ENCODE measurements around the gene LRRC61. TPM values are rescaled to one million over a fixed set of nuclear protein-coding genes. Genes with fewer than 3 reads are reported as not detected.
"Not testable (repeated sequence)": the region's sequence is repeated elsewhere in the genome, so short reads cannot be mapped to it uniquely, and the experiment has no call there.

Gene LRRC61
- total RNA-seq, 2 donors from 2014 or later: 4.6 to 10.2 TPM

GRCh38 chr7:150383710-150384397 is 60.7 kb downstream of the LRRC61 start:
- H3K36me3 ChIP-seq: no peaks in the 10 kb centered on the region
- H3K27ac ChIP-seq: no peak overlapping the region
- DNase-seq (ENCODE audit: low spot score) (no peak), ATAC-seq (ENCODE audit: insufficient number of reproducible peaks, low FRiP score, low read depth) (no peak)
- no peaks in the 10 kb centered on the region for H3K9me3 ChIP-seq
- no peak for TF ChIP-seq CTCF (IDR thresholded peaks at IDR 0.05)
- no peaks in the 10 kb centered on the region for H3K27me3 ChIP-seq (replicated peaks; ENCODE audit: insufficient read depth)
- H3K4me1 ChIP-seq (ENCODE audit: control insufficient read depth in 1 of 2, low read depth in 2 of 2): peaks cover 0 to 11% of the 10 kb centered on the region in 2 donors
- no peak overlapping the region for H3K4me3 ChIP-seq

DNA sequence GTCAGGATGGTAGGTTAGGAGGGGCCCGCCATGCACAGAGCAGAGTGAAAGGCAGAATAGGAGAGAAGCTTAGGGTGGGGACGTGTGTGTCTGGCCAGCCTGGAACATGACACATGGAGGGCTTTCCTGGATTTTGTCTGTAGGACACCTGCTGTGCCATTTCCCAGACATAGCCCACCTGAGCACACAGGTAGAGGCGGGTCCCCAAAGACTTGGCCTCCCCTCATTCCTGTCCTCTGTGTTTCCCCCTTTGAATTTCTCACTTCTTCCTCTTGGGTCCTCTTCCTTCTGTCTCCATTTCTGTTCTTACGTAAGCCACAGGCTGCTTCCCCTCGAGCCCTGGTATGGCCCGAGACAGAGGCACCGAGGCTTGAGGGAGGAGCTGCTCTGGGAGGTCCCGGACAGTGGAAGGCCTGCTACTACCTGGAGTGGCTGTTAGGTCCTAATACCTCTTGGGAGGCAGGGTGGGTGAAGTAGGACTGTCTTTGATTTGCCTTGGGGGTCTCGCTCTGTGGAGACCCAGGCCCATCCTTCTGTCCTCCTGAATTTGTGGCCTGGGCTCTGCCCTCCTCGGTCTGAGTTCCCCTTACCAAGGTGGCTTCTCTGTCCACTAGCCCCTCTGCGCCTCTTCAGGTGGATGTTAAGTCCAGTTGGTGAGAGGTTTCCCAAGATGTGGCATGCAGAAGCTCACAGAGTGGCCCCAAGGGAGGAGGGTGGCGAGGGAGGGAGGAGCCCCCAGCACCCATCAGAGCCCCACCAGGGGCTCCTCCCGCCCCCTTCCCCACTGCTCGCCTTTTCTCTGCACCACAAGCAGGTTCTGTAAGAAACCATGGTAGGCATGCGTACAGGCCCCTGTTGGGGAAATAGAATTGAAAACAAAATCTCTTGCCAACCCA is 61.5 kb downstream of the LRRC61 start:
- Histone ChIP-seq H3K4me1 (ENCODE audit: control insufficient read depth in 1 of 2, low read depth in 2 of 2) (peaks cover 0 to 15% of the 10 kb centered on the region in 2 donors), H3K4me3 (no peak overlapping the region), H3K27ac (no peak overlapping the region), H3K27me3 (replicated peaks; ENCODE audit: insufficient read depth) (no peaks in the 10 kb centered on the region), H3K36me3 (no peaks in the 10 kb centered on the region), H3K9me3 (no peaks in the 10 kb centered on the region)
- ATAC-seq (ENCODE audit: insufficient number of reproducible peaks, low FRiP score, low read depth) (no peak), DNase-seq (ENCODE audit: low spot score) (no peak)
- no peak for TF ChIP-seq CTCF (IDR thresholded peaks at IDR 0.05)

DNA sequence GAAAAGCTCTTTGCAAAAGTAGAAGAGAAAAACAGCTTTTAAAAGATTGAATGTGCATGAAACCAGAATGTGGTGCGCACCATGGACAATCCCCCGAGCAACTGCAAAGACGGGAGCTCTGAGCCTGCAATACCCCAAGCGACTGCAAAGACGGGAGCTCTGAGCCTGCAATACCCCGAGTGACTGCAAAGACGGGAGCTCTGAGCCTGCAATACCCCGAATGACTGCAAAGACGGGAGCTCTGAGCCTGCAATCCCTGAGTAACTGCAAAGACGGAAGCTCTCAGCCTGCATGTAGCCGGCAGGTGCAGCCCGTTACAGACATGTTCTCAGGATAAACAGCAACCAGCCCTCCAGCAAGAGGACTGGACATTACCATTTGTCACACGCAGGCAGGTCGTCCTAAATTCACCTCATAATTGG is 62.2 kb downstream of the LRRC61 start:
- no peak for TF ChIP-seq CTCF (IDR thresholded peaks at IDR 0.05)
- Histone ChIP-seq H3K9me3 (no peaks in the 10 kb centered on the region), H3K27me3 (replicated peaks; ENCODE audit: insufficient read depth) (no peaks in the 10 kb centered on the region), H3K36me3 (no peaks in the 10 kb centered on the region), H3K4me1 (ENCODE audit: control insufficient read depth in 1 of 2, low read depth in 2 of 2) (peaks cover 0 to 10% of the 10 kb centered on the region in 2 donors), H3K4me3 (no peak overlapping the region), H3K27ac (no peak overlapping the region)
- ATAC-seq (ENCODE audit: insufficient number of reproducible peaks, low FRiP score, low read depth): no peak
- DNase-seq (ENCODE audit: low spot score): no peak

DNA sequence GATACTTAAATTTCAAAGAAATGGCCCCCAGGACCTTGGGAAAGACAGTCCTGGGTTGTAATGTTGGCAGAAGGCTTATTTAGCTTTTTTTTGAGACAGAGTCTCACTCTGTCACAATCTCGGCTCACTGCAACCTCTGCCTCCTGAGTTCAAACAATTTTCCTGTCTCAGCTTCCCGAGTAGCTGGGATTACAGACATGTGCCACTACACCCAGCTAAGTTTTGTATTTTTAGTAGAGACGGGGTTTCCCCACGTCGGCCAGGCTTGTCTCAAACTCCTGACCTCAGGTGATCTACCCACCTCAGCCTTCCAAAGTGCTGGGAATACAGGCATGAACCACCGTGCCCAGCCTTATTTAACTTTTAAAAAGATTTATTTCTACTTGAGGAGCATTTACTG is 62.7 kb downstream of the LRRC61 start:
- H3K9me3 ChIP-seq; DNase-seq (ENCODE audit: low spot score); H3K36me3 ChIP-seq; H3K27ac ChIP-seq; ATAC-seq (ENCODE audit: insufficient number of reproducible peaks, low FRiP score, low read depth); H3K4me3 ChIP-seq; H3K27me3 ChIP-seq (replicated peaks; ENCODE audit: insufficient read depth); H3K4me1 ChIP-seq (ENCODE audit: control insufficient read depth in 1 of 2, low read depth in 2 of 2): not testable (repeated sequence)

Other genes with a start within 250 kb of the LRRC61 start
- 1 to 10 TPM in 1 of 2 donors, under 1 TPM in 1; 0.14 to 6.4 TPM for gene ACTR3C, start 190 bp downstream of the LRRC61 start, total RNA-seq
- 100 to 1,000 TPM in 1 of 2 donors, 10 to 100 TPM in 1; 76.4 to 102 TPM for gene RARRES2, start 18.3 kb downstream of the LRRC61 start, total RNA-seq
- gene REPIN1, start 45.5 kb downstream of the LRRC61 start, total RNA-seq: 10 to 100 TPM; 80.0 to 82.3 TPM
- gene ZNF775, start 56.0 kb downstream of the LRRC61 start, total RNA-seq: 10 to 100 TPM in 1 of 2 donors, 1 to 10 TPM in 1; 4.2 to 11.5 TPM
- gene GIMAP8, start 127.3 kb downstream of the LRRC61 start, total RNA-seq: 10 to 100 TPM in 1 of 2 donors, 1 to 10 TPM in 1; 5.8 to 13.4 TPM
- 10 to 100 TPM; 12.6 to 21.4 TPM for gene GIMAP7, start 191.5 kb downstream of the LRRC61 start, total RNA-seq
- 10 to 100 TPM; 12.3 to 29.3 TPM for gene GIMAP4, start 244.0 kb downstream of the LRRC61 start, total RNA-seq

Data from thoracic aorta (tissue), 2 donors.